ENCODE results near the gene DTD1.

DTD1 gene

DNA sequence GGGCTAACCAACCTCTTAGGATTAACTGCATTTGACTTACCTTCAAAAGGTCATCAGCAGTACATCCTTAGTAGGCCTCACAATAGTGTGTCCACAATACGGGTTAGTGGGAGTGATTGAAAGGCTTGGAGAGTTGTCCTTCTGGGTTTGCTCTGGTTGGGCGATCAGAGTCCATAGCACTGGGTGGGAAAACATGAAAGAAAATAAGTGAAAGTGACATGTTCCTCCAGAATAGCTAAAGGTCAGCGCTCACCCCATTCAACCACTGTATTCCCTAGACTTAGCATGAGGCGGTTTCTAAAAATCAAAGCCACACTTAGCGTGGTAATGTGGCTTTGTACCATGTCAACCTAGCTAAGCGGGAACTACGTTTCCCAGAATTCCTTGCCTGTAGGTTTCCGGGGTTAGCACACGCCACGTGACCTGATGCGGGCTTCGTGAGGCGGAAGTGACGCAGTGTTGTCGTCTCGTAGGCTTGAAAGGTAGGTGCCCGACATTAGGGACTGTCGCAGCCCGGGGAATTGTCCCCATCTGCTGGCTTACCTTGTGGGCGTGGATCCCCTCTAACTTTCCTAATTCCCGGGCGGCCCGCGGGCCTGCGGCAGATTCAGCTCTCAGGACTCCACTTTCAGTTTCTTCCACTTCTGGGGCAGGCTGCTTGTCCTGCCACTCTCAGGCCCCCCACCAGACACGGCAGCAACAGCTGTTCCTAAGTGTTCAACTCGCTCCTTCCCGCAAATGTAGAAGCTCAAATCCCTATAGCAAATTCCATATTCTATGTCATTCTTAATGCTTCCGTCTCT, 206.0 kb downstream of the DTD1 start:
- DNase-seq (ENCODE audit: low spot score): peak; percentile 91

- no peak for DNase-seq (ENCODE audit: low spot score)
Observed at GRCh38 chr20:18794428-18794787, 206.6 kb downstream of the DTD1 start.

DNA sequence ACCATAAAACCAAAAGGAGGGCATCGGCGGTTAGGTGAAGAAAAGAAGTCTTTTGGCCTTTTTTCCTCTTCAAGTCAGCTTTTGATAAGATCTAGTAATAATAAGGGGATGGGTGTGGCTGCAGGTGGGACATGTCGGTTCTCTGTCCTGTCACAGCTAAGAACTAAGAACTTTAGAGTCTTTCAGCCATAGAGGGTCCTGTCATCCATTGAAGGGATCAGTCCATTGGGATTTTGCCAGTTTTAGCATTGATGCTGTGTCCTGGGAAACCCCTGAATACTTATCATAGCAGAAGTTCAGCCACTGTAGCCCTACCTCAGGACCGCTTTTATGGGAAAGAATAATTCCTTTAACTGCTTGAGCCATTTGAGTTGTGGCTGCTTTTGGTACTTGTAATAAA, 207.5 kb downstream of the DTD1 start:
- DNase-seq (ENCODE audit: low spot score): no peak

DNA sequence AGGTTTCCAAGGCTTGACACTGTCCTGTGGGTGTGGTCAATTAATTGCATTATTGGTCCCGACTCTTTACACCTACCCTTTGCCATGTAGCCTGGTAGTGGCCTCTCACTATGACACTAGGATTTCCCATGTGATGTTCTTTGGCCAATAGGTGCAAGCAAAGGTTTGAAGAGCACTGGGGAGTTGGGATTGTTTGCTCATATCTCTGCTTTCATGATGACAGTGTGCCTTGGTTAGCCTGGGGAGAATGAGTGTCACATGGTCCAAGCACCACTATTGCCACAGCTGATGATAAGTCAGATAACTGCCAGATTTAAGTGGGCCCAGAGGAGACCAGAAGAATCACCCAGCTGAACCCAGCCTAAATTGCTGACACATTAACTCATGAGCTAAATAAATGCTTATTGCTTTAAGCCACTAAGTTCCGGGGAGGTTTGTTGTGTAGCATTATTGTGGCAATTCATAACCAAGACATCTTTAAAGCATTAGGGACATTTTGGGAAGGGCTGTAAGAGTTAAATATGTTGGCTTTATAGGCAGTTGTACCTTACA, 208.5 kb downstream of the DTD1 start:
- no peak for DNase-seq (ENCODE audit: low spot score)

GRCh38 chr20:18801516-18801915, 213.7 kb downstream of the DTD1 start:
- no peak for DNase-seq (ENCODE audit: low spot score)

GRCh38 chr20:18802012-18802634, 214.3 kb downstream of the DTD1 start:
- DNase-seq (ENCODE audit: low spot score): no peak

DNA sequence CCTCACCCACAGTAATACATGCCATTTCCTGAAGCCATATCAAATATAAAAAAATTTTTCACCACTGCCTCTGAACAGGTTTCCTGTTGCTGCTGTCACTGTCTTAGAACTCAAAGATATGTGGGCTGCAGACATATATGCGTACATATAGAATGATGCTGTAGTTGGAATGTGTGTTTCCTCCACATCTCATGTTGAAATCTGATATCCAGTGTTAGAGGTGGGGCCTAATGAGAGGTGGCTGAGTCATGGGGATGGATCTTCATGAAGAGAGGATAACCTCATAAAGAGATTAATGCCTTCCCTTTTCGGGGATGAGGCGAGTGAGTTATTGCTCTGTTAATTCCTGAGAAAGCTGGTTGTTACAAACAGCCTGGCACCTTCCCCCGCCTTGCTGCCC, 218.0 kb downstream of the DTD1 start:
- no peak for DNase-seq (ENCODE audit: low spot score)

- DNase-seq (ENCODE audit: low spot score): no peak
Observed at GRCh38 chr20:18808712-18809111, 220.9 kb downstream of the DTD1 start.

DNA sequence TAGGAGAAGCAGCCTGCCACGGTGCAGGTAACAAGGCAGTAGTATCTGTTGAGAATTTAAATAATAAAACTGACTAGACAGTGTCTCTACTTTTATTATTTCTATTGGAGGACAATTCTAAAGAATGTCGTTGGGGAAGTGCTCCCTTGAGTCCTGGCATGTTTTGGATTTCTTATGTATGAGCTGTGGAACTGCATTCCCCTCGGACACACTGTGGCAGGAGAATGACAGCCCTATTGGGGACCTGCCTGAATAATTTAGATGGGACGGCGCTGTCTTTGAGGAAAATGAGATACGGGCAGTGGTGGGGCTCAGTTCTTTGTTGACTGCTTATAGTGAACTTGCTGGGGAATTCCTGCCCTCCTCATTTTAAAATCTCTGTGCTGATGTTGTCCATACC, 223.3 kb downstream of the DTD1 start:
- DNase-seq (ENCODE audit: low spot score): no peak

DNA sequence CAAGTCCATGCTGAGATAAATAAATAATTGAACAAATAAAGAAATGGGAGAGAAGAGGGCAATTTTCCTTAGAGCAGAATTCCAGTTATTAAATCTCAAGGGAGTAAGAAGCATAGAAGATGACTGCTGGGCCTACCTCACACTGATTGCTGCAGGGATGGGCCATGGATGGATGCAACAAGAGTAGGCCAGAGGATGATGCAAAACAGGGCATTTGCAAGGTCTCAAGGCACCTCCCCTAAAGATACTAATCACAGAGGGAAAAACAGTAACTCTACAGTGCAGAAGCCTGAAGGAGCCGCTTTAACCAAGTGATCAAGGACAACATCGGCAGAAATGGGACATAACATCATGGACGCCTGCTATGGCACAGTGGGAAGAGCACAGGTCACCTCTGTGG, 224.1 kb downstream of the DTD1 start:
- DNase-seq (ENCODE audit: low spot score): no peak

- DNase-seq (ENCODE audit: low spot score): no peak
Observed at GRCh38 chr20:18813483-18813882, 225.6 kb downstream of the DTD1 start, which contains the start of gene SCP2D1. SCP2D1 (plus strand) TSS chr20:18813783; CDS start chr20:18813816, 33 bp downstream.

GRCh38 chr20:18815194-18815942, 227.5 kb downstream of the DTD1 start:
- DNase-seq (ENCODE audit: low spot score): no peak

All from iPS-NIHi11 (cell line).